ENCODE results near the gene ATP7B. TPM values are rescaled to one million over a fixed set of nuclear protein-coding genes. Genes with fewer than 3 reads are reported as not detected.

The ATP7B gene
- total RNA-seq, 2 donors from 2014 or later: 20.4 to 29.2 TPM

DNA sequence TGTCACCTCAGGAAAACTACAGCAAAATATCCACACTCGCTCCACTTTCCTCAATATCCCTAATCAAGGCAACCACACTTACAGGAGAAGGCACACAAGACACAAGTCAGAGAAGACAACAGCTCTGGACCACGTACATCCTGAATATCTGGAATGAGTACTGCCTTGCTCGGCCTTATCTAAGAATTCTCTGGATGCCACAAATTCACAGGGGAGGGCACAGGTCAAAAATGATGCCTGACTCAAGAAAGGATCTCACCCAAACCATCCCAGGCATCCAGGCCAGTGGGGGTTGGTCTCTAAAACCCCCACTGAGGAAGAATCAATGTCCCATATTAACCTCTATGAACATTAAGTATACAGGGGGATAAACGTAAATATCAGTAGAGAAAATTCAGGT lies 29.9 kb downstream of the ATP7B start:
- Histone ChIP-seq H3K9ac (ENCODE audit: extremely low read depth, low read length, poor library complexity, severe bottlenecking) (no peak overlapping the region), H3K9me3 (ENCODE audit: control insufficient read depth, low read length) (no peaks in the 10 kb centered on the region), H3K27me3 (ENCODE audit: control insufficient read depth, insufficient read depth, low read length, poor library complexity, severe bottlenecking) (no peaks in the 10 kb centered on the region), H3K27ac (ENCODE audit: low read depth, low read length) (no peak overlapping the region), H3K4me3 (ENCODE audit: low read length) (no peak overlapping the region), H3K36me3 (ENCODE audit: control insufficient read depth, insufficient read depth, low read length) (no peaks in the 10 kb centered on the region), H3K4me1 (ENCODE audit: control insufficient read depth, insufficient read depth, low read length) (peaks cover 5% of the 10 kb centered on the region)
- peaks cover 4% of the 10 kb centered on the region for H3K9me3 Mint-ChIP-seq
- H3K27ac Mint-ChIP-seq: no peak overlapping the region
- no peak for DNase-seq
- 67 to 88% methylated on average over 2 to 3 of the region's 4 CpGs for WGBS, 2 experiments (ENCODE audit: insufficient coverage in 1 of 2, insufficient read length in 1 of 2)
- no peak for TF ChIP-seq CTCF (conservative IDR thresholded peaks at IDR 0.05)
- H3K4me1 Mint-ChIP-seq: peaks cover 6% of the 10 kb centered on the region
- peaks cover 6% of the 10 kb centered on the region for H3K27me3 Mint-ChIP-seq (ENCODE audit: insufficient read depth)
- no peak overlapping the region for H3K4me3 Mint-ChIP-seq
- no peaks in the 10 kb centered on the region for H3K36me3 Mint-ChIP-seq (ENCODE audit: low read depth)

DNA sequence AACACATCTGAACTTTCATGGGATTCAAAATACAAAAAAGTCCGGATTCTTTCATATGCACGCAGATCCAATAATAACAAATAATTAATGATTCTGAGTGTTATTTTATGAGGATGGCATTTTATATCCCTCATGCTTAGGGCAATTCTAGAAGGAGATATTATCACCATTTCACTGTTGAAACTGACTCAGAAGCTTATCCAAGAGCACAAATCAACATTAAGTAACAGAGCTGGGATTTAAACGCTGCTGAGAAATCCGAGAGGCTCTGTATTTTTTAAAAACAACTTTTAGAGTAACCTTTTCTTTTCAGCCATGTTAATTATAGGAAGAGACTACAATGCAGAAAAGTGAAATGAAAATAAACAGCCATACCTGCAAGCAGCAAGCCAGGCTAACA lies 30.3 kb downstream of the ATP7B start:
- Mint-ChIP-seq H3K27ac (no peak overlapping the region), H3K36me3 (ENCODE audit: low read depth) (no peaks in the 10 kb centered on the region)
- WGBS, 2 experiments (ENCODE audit: insufficient coverage in 1 of 2, insufficient read length in 1 of 2): 67% methylated on average over 3 of the region's 4 CpGs; no CpG with 5 or more reads in 1 of the 2 experiments

GRCh38 chr13:51978796-51979556 lies 32.3 kb downstream of the ATP7B start:
- Histone ChIP-seq H3K27ac (ENCODE audit: low read depth, low read length) (no peak overlapping the region), H3K4me1 (ENCODE audit: control insufficient read depth, insufficient read depth, low read length) (peaks cover 5% of the 10 kb centered on the region), H3K4me3 (ENCODE audit: low read length) (no peak overlapping the region), H3K9ac (ENCODE audit: extremely low read depth, low read length, poor library complexity, severe bottlenecking) (no peak overlapping the region), H3K27me3 (ENCODE audit: control insufficient read depth, insufficient read depth, low read length, poor library complexity, severe bottlenecking) (no peaks in the 10 kb centered on the region), H3K9me3 (ENCODE audit: control insufficient read depth, low read length) (no peaks in the 10 kb centered on the region), H3K36me3 (ENCODE audit: control insufficient read depth, insufficient read depth, low read length) (no peaks in the 10 kb centered on the region)
- TF ChIP-seq CTCF (conservative IDR thresholded peaks at IDR 0.05): no peak
- Mint-ChIP-seq H3K27me3 (ENCODE audit: insufficient read depth) (no peaks in the 10 kb centered on the region), H3K4me1 (peaks cover 6% of the 10 kb centered on the region), H3K4me3 (no peak overlapping the region), H3K9me3 (no peaks in the 10 kb centered on the region), H3K27ac (no peak overlapping the region), H3K36me3 (ENCODE audit: low read depth) (no peaks in the 10 kb centered on the region)
- WGBS, 2 experiments (ENCODE audit: insufficient coverage in 1 of 2, insufficient read length in 1 of 2): 73 to 78% methylated on average over 5 of the region's 5 CpGs
- no peak for DNase-seq

More for the DNA sequence above, 30.3 kb downstream of the ATP7B start:
- peaks cover 4% of the 10 kb centered on the region for H3K27me3 Mint-ChIP-seq (ENCODE audit: insufficient read depth)
- peaks cover 6% of the 10 kb centered on the region for H3K4me1 Mint-ChIP-seq
- Histone ChIP-seq H3K27ac (ENCODE audit: low read depth, low read length) (no peak overlapping the region), H3K9me3 (ENCODE audit: control insufficient read depth, low read length) (no peaks in the 10 kb centered on the region), H3K27me3 (ENCODE audit: control insufficient read depth, insufficient read depth, low read length, poor library complexity, severe bottlenecking) (no peaks in the 10 kb centered on the region), H3K9ac (ENCODE audit: extremely low read depth, low read length, poor library complexity, severe bottlenecking) (no peak overlapping the region), H3K4me1 (ENCODE audit: control insufficient read depth, insufficient read depth, low read length) (peaks cover 5% of the 10 kb centered on the region), H3K36me3 (ENCODE audit: control insufficient read depth, insufficient read depth, low read length) (no peaks in the 10 kb centered on the region), H3K4me3 (ENCODE audit: low read length) (no peak overlapping the region)
- no peak for DNase-seq
- no peak for TF ChIP-seq CTCF (conservative IDR thresholded peaks at IDR 0.05)
- no peak overlapping the region for H3K4me3 Mint-ChIP-seq
- H3K9me3 Mint-ChIP-seq: peaks cover 4% of the 10 kb centered on the region
